ENCODE data around the gene PSKH1. TPM values are rescaled to one million over a fixed set of nuclear protein-coding genes. Genes with fewer than 3 reads are reported as not detected.

Gene PSKH1
- total RNA-seq, 1 donor from 2014 or later: 19.5 TPM

DNA sequence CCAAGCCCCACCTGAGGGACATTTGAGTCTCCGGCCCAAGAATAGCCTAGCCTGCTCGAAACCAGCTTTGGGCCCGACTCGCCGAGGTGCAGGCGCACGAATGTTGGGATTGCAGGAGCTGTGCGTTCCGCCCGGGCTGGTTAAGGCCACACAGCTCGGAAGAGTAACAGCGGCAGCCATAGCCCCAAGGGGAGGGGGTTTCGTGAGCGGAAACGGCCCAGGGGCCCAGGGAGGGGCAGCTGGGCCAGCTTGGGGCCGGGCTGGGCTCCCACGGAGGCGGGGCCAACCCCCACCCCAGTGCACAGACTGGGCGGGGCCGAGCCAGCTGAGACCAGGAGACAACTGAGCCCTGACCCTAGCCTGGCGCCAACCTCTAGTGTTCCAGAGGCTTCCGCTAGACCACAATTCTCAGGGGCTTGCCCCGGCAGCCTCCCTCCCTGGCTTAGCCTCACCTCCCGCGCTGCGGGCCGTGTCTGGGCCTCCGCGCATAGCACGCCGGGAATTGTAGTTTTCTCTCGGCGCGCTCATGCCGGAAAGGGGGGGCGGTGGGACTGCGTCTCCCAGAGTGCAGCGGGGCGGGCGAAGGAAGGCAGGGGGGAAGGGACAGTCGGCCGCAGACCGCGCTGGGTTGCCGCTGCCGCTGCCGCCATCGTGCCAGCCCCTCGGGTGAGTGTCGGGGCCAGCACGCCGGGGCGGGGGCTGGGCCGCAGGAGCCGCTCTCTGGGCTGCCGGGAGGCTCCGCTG lies 46.6 kb upstream of the PSKH1 start, which contains the start of gene NUTF2:
Gene NUTF2 (plus strand): TSS at position 614 of the 744 bp plus-strand sequence. CDS start 18,198 bp downstream, outside the sequence.
- Histone ChIP-seq H3K36me3 (peaks cover 4% of the 10 kb centered on the region), H3K4me3 (peak within 1 kb of the TSS; percentile 82), H3K4me1 (peaks cover 71% of the 10 kb centered on the region), H3K27me3 (ENCODE audit: low read depth) (no peaks in the 10 kb centered on the region), H3K27ac (replicated peaks) (peak within 1 kb of the TSS; percentile 99), H3K9me3 (replicated peaks) (no peaks in the 10 kb centered on the region)
- DNase-seq: peak; percentile 97
- TF ChIP-seq, protein P1, sequence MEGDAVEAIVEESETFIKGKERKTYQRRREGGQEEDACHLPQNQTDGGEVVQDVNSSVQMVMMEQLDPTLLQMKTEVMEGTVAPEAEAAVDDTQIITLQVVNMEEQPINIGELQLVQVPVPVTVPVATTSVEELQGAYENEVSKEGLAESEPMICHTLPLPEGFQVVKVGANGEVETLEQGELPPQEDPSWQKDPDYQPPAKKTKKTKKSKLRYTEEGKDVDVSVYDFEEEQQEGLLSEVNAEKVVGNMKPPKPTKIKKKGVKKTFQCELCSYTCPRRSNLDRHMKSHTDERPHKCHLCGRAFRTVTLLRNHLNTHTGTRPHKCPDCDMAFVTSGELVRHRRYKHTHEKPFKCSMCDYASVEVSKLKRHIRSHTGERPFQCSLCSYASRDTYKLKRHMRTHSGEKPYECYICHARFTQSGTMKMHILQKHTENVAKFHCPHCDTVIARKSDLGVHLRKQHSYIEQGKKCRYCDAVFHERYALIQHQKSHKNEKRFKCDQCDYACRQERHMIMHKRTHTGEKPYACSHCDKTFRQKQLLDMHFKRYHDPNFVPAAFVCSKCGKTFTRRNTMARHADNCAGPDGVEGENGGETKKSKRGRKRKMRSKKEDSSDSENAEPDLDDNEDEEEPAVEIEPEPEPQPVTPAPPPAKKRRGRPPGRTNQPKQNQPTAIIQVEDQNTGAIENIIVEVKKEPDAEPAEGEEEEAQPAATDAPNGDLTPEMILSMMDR (IDR thresholded peaks at IDR 0.05; ENCODE audit: borderline replicate concordance): no peak
- intact Hi-C loops (cut with micrococcal nuclease): no loop called here

DNA sequence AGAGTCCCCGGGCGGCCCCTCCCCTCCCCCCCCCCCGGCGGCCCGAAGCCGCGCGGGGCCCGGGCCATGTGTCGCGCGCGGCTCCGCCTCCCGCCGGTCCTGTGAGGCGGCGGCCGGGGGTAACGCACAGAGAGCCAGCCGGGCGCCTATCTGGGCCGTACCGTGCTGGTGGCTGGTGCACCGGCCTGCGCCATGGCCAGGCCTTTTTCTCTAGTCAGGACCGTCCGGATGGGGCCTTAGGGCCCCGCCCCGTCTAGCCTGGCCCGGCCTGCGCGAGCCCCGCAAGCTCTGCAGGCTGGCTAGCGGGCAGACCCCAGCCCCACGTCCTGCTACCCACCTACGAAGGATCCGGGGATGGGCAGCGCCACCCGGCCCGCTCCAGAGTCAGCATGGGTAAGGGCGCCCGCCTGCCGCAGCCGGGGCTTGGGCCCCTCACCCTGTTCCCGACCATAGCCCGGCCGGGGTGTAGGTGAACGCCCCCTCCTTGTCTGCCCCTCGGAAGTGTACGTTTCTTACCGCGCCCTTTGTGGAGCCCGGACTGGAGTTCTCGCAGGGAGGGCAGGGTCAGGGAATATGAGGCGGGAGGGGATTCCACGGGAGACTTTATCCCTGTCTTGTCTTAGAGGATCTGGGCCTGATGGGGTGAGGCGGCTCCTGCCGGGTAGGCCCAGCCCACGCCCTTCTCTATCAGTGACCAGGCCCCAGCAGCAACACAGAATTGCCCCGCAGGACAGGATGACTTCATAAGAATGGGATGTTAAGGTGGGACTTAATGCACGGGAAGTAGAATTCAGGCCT lies 45.8 kb upstream of the PSKH1 start, which contains the start of gene CENPT:
Gene CENPT (minus strand): TSS at position 630 of the 798 bp plus-strand sequence. CDS start 13,834 bp downstream, outside the sequence.
- Histone ChIP-seq H3K36me3 (peaks cover 4% of the 10 kb centered on the region), H3K27ac (replicated peaks) (peak within 1 kb of the TSS; percentile 99), H3K9me3 (replicated peaks) (no peaks in the 10 kb centered on the region), H3K27me3 (ENCODE audit: low read depth) (no peaks in the 10 kb centered on the region), H3K4me1 (peaks cover 69% of the 10 kb centered on the region), H3K4me3 (peak within 1 kb of the TSS; percentile 82)
- intact Hi-C loops (cut with micrococcal nuclease): no loop called here
- TF ChIP-seq, protein P1 (IDR thresholded peaks at IDR 0.05; ENCODE audit: borderline replicate concordance): no peak
- DNase-seq: peak; percentile 68

DNA sequence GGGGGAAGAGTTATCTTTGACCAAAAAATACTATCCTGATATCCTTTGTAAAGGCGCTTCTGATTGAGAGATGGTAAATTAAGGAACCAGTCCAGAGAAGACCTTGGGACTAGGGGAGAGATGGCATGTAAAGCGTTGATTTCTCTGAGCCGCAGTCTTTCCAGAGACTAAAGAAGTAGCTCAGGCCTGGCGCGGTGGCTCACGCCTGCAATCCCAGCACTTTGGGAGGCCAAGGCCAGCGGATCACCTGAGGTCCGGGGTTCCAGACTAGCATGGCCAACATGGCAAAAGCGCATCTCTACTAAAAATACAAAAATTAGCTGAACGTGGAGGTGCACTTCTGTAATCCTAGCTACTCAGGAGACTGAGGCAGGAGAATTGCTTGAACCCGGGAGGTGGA lies 44.9 kb upstream of the PSKH1 start:
- Histone ChIP-seq H3K36me3 (peaks cover 4% of the 10 kb centered on the region), H3K27ac (replicated peaks) (peak overlapping the region; percentile 99)
- DNase-seq: no peak

DNA sequence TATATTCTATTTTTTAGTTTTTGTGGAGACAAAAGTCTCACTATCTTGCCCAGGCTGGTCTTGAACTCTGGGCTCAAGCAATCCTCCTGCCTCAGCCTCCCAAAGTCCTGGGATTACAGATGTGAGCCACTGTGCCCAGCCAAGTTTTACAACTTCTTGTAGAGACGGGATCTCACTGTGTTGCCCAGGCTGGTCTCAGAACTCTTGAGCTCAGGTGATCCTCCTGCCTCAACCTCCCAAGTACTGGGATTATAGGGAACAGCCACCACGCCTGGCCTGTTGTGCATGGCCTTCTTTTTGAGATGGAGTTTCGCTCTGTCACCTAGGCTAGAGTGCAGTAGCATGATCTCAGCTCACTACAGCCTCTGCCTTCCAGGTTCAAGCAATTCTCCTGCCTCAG lies 39.4 kb upstream of the PSKH1 start:
- TF ChIP-seq, protein P1 (IDR thresholded peaks at IDR 0.05; ENCODE audit: borderline replicate concordance): no peak
- intact Hi-C loops (cut with micrococcal nuclease): no loop called here
- no peaks in the 10 kb centered on the region for H3K9me3 ChIP-seq (replicated peaks)
- H3K36me3 ChIP-seq: no peaks in the 10 kb centered on the region
- H3K27me3 ChIP-seq (ENCODE audit: low read depth): no peaks in the 10 kb centered on the region
- no peak overlapping the region for H3K4me3 ChIP-seq
- H3K4me1 ChIP-seq: peaks cover 55% of the 10 kb centered on the region
- no peak overlapping the region for H3K27ac ChIP-seq (replicated peaks)
- no peak for DNase-seq

More for the DNA sequence above, 44.9 kb upstream of the PSKH1 start:
- Histone ChIP-seq H3K9me3 (replicated peaks) (no peaks in the 10 kb centered on the region), H3K4me1 (peaks cover 62% of the 10 kb centered on the region), H3K4me3 (peak overlapping the region; percentile 82), H3K27me3 (ENCODE audit: low read depth) (no peaks in the 10 kb centered on the region)
- intact Hi-C loops (cut with micrococcal nuclease): no loop called here
- TF ChIP-seq, protein P1 (IDR thresholded peaks at IDR 0.05; ENCODE audit: borderline replicate concordance): no peak

DNA sequence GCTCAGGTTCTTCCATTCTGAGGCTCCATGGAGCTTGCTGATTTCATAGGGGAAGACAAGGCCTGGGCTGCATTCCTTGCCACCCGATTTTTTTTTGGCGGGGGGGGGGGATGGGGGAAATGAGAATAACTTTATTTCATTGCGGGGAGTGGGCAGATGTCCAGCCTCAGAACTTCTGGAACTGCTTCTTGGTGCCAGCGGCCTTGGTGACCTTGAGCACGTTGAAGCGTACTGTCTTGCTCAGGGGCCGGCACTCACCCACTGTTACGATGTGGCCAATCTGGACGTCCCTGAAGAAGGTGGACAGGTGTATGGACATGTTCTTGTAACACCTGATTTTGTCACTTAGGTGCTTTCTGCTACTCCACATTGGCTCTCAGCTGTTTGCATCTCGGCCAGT lies 37.3 kb upstream of the PSKH1 start:
- Histone ChIP-seq H3K9me3 (replicated peaks) (no peaks in the 10 kb centered on the region), H3K27ac (replicated peaks) (peak overlapping the region; percentile 93), H3K27me3 (ENCODE audit: low read depth) (no peaks in the 10 kb centered on the region), H3K4me3 (no peak overlapping the region), H3K36me3 (peaks cover 8% of the 10 kb centered on the region), H3K4me1 (peaks cover 67% of the 10 kb centered on the region)
- no peak for DNase-seq
- intact Hi-C loops (cut with micrococcal nuclease): no loop called here
- TF ChIP-seq, protein P1 (IDR thresholded peaks at IDR 0.05; ENCODE audit: borderline replicate concordance): no peak
